ENCODE measurements around the gene GPR32.
"Not testable (repeated sequence)": the region's sequence is repeated elsewhere in the genome, so short reads cannot be mapped to it uniquely, and the experiment has no call there.

Gene GPR32

DNA sequence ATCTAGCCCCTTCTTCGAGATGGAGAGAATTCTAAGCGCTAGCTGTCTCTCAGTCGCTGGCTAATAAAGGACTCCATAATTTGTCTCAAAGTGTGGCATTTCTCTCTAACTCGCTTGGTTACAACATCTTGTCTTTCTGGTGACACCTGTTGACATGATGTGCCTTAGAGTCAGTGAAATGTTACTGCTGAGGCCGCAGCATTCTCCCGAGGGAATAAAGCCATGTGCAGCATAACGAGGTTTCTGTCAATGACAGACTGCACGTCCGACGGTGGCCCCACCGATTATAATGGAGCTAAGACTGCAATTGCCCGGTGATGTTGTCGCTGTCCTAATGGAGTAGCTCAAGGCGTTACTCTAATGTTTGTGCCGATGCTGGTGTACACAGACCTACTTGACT, 20.3 kb upstream of the GPR32 start:
- DNase-seq: no peak

DNA sequence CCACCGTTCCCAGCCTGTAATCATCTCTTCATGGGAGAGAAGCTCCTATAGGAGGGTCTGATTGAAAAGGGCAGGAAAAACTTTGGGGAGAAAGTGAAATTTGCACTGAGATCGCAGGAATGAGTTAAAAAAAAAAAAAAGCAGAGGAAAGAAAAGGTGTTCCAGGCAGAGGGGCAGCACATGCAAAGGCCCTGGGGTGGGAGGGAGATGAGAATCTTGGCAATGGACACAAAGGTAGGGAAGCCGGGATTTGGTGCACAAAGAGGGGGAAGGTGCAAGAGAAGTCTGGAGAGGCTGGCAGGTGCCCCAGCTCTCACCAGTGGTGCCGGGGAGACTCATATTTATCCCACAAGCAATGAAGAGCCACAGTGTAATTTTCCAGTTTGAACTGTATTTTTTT, 16.4 kb upstream of the GPR32 start:
- no peak for DNase-seq

DNA sequence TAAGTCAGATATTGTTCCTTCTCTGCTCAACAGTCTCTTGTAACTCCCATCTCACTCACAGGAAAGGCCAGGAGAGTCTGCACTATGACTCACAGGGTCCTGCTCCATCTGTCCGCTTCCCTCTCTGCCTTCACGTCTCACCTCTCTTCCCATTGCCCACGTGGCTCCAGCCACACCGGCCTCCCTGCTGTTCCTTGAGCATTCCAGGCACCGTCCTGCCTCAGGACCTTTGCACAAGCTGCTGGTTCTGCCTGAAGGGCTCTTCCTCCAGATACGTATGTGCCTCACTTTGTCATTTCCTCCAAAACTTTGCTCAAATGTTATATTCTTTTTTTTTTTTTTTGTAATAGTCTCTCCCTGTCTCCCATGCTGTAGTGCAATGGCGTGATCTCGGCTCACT, 14.0 kb upstream of the GPR32 start:
- not testable (repeated sequence) for DNase-seq

DNA sequence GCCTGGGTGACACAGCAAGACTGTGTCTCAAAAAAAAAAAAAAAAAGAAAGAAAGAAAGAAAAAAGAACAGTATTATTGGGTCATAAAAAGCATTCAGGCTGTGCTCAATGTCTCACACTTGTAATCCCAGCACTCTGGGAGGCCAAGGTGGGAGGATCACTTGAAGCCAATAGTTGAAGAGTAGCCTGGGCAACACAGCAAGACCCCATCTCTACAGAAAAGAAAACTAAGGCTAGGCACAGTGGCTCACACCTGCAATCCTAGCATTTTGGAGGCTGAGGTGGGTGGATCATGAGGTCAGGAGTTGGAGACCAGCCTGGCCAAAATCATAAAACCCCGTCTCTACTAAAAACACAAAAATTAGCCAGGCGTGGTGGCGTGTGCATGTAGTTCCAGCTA, 12.6 kb upstream of the GPR32 start:
- DNase-seq: not testable (repeated sequence)

DNA sequence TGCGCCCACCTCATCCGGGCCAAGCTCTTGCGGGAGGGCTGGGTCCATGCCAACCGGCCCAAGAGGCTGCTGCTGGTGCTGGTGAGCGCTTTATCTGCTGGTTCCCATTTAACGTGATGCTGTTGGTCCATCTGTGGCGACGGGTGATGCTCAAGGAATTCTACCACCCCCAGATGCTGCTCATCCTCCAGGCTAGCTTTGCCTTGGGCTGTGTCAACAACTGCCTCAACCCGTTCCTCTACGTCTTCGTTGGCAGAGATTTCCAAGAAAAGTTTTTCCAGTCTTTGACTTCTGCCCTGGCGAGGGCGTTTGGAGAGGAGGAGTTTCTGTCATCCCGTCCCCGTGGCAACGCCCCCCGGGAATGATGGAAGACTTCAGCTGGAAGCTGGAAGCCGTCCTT, 11.2 kb upstream of the GPR32 start:
- not testable (repeated sequence) for DNase-seq

DNA sequence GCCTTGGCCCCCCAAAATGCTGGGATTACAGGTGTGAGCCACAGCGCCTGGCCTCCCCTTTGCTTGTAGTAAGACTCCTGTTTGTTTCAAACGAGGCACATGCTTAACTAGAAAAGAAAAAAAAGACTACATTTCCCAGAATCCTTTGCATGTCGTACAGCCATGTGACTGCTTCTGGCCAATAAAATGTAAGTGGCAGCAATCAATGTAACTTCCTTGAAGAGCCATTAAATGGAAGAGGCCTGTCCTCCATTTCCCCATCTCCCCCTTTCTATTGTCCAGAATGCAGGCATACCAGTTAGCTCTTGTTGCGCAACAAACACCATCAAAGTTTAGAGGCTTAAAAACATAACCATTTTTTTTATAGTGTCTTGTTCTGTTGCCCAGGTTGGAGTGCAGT, 10.4 kb upstream of the GPR32 start:
- no peak for DNase-seq

DNA sequence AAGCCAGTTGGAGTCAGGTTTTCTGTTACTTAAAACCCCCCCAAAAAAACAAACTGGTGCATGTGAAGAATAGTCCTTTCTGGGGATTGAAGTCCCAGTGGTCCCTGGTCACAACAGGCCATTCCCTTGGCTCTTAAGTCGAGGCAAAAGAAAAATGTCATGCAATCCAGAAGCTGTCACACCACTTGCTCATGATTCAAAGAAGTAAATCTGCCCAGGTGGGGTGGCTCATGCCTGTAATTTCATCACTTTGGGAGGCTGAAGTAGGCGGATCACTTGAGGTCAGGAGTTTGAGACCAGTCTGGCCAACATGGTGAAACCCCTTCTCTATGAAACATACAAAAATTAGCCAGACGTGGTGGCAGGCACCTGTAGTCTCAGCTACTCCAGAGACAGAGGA, 8.8 kb upstream of the GPR32 start:
- not testable (repeated sequence) for DNase-seq

DNA sequence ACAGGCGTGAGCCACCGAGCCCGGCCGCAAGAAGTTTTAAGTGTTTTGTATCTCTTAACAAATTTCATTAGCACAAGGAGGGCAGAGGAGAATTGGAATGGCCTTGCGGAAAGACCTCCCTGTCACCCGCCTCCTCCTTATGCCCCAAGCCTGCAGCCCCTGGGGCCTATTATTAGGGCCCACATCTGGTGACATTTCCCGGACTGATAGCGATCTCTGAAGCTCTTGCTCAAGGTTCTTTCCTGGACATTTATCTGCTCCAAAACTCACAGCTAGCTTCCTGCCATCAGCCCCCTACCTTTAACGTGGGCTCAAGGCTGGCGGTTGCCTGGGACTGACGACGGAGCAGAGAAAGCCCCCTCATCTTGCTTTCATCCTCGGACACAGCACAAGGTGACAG, 6.7 kb upstream of the GPR32 start:
- not testable (repeated sequence) for DNase-seq

DNA sequence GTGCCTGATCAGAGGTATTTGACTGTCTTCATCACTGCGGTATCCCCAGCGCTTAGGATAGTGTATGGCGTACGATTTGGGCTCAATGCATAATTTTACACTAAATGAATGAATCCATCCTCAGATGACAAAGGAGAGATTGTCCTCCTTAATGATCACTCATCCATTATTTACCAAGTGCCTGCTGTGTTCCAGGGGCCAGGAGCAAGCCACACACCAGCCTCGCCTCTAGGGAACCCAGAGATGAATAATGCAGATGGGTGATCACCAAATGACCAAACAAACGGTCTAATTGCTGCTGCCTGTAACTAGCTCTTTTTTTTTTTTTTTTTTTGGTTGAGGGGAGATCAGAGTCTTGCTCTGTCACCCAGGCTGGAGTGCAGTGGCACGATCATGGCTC, 5.9 kb upstream of the GPR32 start:
- no peak for DNase-seq

DNA sequence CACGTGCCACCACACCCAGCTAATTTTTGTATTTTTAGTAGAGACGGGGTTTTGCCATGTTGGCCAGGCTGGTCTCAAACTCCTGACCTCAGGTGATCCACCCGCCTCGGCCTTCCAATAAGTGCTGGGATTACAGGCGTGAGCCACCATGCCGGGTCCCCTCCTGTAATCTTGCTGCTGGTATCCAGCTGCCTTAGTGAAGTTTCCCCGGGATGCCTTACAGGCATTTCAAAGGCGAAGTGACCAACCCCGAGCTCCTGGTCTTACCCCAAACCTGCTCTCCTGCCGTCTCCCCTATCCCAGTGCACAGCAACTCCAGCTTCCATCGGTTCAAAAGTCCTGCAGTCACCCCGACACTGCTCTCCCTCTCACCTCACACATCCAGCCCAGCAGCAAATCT, 3.5 kb upstream of the GPR32 start:
- not testable (repeated sequence) for DNase-seq

DNA sequence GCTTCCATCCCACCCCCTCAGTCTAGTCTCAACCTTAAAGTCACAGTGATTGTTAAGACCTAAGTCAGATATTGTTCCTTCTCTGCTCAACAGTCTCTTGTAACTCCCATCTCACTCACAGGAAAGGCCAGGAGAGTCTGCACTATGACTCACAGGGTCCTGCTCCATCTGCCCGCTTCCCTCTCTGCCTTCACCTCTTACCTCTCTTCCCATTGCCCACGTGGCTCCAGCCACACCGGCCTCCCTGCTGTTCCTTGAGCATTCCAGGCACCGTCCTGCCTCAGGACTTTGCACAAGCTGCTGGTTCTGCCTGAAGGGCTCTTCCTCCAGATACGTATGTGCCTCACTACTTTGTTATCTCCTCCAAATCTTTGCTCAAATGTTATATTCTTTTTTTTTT, 3.0 kb upstream of the GPR32 start:
- DNase-seq: not testable (repeated sequence)

DNA sequence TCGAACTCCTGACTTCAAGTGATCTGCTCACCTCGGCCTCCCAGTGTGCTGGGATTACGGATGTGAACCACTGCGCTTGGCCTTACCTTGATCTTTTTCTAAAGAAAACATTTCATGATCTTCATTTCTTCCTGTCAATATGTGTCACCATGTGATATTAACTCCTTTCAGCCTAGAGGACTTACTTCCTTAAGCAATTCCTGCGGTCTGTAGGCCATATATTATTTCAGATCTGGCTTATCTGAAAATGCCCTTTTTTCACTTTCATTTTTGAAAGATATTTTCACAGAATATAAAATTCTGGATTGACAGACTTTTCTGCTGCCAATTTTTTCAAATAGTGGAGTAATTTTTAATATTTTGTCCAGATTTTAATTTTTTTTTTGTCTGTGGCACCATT, 2.0 kb upstream of the GPR32 start:
- no peak for DNase-seq

DNA sequence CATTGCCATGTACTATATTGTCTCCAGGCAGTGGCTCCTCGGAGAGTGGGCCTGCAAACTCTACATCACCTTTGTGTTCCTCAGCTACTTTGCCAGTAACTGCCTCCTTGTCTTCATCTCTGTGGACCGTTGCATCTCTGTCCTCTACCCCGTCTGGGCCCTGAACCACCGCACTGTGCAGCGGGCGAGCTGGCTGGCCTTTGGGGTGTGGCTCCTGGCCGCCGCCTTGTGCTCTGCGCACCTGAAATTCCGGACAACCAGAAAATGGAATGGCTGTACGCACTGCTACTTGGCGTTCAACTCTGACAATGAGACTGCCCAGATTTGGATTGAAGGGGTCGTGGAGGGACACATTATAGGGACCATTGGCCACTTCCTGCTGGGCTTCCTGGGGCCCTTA, 624 bp downstream of the GPR32 start:
- DNase-seq: no peak

DNA sequence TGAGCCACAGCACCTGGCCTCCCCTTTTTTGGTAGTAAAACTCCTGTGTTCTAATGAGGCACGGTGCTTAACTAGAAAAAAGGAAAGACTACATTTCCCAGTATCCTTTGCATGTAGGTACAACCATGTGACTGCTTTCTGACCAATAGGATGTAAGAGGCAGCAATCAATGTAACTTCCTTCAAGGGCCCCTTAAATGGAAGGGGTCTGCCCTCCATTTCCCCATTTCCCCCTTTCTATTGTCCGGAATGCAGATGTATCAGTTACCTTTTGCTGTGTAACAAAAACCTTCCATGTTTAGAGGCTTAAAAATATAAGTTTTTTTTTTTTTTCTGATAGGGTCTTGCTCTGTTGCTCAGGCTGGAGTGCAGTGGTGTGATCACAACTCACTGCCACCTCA, 2.2 kb downstream of the GPR32 start:
- no peak for DNase-seq

DNA sequence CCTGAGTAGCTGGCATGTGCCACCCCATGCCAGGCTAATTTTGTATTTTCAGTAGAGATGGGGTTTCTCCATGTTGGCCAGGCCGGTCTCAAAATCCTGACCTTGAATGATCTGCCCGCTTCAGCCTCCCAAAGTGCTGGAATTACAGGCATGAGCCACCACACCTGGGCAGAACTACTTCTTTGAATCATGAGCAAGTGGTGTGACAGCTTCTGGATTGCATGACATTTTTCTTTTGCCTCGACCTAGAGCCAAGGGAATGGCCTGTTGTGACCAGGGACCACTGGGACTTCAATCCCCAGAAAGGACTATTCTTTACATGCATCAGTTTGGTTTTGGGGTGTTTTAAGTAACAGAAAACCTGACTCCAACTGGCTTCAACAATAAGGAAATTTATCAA, 2.6 kb downstream of the GPR32 start:
- DNase-seq: not testable (repeated sequence)

DNA sequence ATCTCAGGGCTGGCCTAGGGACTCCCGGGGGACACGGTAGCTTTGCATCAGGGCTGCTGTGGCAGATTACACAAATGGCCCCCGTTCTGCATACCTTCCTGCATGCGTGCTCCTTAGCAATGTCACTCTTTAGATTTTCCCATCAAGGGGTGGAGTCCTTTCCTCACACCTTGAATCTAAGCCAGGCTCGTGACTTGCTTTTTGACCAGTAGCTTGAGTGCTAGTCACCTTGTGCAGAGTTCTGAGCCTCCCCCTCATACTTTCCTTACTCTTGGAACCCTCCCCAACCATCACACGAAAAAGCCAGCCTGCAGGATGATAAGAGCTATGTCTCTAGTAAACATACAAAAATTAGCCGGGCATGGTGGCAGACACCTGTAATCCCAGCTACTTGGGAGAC, 3.2 kb downstream of the GPR32 start:
- not testable (repeated sequence) for DNase-seq

DNA sequence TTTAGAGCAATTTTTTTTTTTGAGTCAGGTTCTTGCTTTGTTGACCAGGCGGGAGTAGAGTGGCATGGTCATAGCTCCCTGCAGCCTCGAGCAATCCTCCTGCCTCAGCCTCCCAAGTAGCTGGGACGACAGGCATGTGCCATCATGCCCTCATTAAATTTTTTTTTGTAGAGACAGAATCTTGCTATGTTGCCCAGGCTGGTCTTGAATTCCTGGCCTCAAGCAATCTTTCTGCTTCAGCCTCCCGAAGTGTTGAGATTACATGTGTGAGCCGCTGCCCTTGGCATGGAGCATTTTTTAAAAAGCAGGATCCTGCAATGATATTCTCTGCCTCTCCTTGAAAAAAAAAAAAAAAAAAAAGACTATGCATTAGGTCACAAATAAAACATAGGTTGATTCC, 5.9 kb downstream of the GPR32 start:
- no peak for DNase-seq

DNA sequence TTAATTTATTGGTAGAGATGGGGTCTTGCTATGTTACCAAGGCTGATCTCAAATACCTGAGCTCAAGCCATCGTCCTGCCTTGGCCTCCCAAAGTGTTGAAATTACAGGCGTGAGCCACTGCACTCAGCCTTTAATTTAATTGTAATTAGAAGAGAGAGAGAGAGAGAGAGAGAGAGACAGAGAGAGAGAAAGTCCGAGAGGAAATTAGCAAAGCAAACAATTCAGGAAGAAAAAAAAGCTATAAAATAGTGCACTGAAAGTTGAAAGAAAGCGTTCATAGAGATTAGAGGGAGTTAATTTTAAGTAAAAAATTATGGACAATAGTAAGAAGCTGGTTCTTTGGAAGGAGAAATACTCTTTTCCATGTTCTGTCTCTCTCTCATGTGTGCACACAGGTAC, 7.0 kb downstream of the GPR32 start:
- DNase-seq: no peak

DNA sequence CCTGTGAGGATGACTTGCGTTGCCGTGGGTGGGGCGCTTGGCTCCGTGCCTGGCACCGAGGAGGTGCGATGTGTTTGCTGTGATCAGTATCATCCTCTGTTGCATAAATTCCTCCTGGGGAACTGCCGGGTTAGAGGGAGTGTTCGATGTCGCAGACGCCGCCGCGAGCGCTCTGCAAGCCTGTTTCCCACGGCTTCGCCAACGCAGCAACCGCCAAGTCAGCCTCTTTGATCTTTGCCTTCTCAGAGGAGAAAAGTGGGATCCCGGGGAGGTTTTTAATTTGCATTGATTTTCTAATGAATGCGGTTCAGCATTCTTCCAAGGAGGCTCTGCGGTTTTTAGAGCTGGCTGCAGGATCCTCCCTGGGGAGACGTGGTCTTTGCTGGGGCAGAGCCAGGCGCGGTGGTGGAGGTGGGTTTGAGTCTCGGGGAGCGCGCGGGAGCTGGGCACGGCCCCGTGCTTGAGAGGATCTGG, 7.6 kb downstream of the GPR32 start:
- DNase-seq: no peak

DNA sequence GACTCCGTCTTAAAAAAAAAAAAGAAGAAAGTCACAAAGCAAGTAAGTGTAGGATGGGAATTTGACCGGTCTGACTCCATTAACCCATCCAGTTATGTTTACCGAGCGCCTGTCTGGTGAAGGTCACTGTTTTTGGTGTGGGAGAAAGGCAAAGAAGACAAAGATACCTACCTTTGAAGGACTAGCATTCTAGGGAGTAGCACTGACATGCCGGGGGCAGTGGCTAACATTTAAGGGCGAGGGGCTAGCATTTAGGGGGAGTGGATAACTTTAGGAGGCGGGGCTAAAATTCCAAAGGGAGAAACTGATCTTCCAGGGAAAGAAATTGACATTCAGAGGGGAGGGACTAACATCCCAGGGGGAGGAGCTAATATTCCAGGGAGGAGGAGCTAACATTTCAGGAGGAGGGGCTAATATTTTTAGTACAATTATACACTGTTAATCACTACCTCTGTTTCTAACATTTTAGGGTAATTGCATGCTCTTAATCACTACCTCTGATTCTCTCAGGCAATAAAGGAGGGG, 8.7 kb downstream of the GPR32 start:
- DNase-seq: no peak

DNA sequence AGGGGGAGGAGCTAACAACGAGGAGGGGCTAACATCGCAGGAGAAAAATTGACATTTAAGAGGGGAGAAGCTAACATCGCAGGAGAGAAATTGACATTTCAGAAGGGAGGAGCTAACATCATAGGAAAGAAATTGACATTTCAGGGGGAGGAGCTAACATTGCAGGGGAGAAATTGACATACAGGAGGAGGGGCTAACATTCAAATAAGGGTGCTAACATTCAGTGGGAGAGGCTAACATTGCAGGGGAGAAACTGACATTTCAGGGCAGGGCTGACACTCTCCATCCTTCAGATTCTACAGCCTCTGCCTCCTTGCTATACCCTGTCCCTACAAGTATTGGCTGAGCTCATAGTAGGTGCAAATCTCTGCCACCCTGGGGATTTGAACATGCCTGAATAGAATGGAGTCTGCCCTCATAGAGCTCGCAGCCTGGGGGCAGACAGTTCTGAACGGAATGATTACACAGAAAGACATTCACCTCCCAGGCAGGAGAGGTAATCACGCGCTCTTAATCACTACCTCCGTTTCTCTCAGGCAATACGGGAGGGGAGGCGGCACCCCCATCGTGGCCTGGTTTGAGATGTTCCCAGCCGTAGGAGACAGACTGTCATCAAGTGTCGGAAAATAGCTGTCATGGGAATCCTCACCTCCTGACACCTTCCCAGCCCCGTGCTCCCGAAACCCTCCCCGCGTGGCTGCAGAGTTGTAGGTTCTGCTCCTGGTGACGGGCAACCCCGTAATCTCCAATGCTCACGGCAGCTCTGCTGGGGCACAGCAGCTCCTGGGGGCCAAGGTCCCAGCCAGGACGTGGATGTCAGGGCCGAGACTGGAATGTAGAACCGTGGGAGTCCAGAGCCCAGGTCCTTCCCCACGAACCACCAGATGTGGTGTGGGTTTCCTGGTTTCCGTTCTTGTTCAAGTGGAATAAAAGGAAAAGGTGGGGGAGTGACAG, 9.5 kb downstream of the GPR32 start:
- no peak for DNase-seq

DNA sequence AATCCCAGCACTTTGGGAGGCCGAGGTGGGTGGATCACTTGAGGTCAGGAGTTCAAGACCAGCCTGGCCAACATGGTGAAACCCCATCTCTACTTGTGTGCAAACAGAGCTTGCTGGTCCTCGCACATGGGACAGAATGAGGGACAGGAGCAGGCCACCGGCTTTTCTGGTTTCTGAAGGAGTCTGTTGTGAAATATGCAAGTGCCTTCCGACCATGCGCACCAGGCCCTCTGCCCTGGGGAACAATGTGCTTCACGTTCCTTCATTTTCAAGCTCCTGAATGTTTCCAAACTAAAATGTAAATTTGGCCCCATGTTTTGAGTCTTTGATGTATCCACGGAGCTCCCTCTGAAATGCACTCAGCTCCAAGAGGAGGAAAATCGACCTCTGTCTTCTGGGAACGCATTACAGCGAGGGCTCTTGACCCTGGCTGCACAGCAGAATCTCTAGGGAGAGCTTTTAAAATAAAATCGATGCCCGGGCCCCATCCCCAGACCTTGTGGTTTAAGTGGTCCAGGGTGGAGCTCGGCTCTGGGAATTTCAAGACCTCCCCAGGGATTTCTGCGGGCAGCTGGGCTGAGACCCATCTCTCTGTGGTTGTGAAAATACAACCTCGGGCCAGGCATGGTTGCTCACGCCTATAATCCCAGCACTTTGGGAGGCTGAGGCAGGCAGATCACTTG, 10.6 kb downstream of the GPR32 start:
- DNase-seq: no peak

DNA sequence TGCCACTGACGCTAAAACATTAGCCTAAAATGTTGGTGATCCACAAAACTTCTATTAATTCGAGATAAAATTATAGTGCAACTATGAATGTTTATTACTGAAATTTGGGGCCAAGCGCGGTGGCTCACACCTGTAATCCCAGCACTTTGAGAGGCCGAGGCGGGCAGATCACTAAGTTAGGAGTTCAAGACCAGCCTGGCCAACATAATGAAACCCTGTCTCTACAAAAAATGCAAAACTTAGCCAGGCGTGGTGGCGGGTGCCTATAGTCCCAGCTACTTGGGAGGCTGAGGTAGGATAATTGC, 13.5 kb downstream of the GPR32 start:
- DNase-seq: not testable (repeated sequence)

DNA sequence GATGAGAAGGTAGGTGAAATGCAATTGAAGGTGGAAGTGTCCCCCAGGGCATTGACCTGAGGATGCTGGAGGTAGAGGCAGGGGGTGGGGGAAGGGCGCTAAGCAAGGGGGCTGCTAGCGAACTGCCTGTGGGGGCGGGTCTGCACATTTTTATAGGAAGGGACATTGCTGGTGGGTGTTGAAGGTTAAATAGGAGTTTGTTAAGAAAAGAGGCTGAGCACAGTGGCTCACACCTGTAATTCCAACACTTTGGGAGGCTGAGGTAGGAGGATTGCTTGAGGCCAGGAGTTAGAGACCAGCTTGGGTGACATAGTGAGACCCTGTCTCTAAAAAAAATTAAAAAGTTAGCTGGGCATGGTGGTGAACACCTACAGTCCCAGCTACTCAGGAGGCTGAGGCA, 14.4 kb downstream of the GPR32 start:
- no peak for DNase-seq
